HG03571 (cell line): ENCODE results near the gene CCL21.

Experiments
- ATAC-seq: cut with Tn5 transposase; IDR thresholded peaks from one replicate; pipeline ENCODE4 v1.9.1; 2021; ENCODE audit not compliant: unreplicated experiment

The CCL21 gene

DNA sequence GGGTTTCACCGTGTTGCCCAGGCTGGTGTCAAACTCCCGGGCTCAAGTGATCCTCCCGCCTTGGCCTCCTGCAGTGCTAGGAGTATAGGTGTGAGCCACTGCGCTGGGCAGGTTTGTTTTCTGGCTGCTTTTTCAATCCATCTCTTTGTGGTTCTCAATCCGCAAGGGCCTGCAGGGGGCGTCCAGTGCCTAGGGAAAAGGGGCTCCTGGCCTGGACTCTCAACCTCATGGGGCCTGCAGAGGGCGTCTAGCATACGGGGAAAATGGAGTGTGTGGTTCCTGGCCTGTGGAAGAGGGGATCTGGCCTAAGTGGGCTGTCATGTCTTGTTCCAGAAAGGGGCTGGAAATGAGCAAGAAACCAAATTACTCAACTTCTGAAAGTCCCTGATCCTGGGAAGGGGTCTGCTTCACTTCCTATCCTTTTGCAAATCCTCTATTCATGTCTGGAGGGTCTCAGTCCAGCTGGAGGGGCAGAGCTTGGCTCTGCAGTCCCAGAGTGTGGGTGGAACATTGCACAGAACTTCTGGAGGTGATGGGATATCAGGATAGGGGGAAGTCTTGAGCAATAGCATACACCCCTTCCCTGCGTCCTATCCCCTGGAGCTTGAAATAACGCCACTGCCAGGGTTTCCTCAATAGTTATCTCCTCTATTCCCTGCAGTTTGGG, 34.8 kb downstream of the CCL21 start:
- ATAC-seq: no peak

DNA sequence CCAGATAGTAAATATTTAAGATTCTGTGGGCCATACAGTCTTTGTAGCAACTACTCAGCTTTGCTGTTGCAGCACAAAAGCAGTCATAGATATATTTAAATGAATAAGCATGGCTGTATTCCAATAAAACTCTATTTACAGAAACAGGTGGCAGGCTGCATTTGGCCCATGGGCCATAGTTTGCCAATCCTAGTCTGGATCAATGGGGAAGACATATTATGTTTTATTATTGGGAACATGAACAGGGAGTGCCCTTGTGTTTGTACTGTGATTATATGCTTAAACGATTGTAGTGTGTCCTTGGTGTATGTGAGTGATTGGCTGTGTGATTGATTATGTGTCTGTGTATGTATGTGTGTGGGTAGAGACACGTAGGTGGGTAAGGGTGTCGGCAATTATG, 35.5 kb downstream of the CCL21 start:
- no peak for ATAC-seq

DNA sequence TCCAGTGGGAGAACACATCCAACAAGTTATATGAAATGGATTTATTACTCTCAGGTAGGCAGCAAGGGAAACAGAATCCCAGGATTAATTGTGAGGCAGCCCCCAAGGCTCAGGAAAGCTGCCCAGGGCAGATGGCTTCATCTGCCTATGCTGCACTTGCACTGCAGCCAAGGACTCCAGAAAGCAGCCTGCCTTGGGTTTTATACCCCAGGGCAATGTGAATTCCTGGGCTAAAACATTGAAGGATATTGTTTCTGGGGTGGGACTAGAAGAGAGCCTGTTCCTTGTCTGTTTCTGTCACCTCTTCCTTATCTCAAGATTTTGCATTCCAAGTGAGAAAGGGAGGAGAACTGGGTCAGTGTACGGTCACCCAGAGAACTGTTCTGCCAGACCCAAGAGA, 38.6 kb downstream of the CCL21 start:
- ATAC-seq: no peak

DNA sequence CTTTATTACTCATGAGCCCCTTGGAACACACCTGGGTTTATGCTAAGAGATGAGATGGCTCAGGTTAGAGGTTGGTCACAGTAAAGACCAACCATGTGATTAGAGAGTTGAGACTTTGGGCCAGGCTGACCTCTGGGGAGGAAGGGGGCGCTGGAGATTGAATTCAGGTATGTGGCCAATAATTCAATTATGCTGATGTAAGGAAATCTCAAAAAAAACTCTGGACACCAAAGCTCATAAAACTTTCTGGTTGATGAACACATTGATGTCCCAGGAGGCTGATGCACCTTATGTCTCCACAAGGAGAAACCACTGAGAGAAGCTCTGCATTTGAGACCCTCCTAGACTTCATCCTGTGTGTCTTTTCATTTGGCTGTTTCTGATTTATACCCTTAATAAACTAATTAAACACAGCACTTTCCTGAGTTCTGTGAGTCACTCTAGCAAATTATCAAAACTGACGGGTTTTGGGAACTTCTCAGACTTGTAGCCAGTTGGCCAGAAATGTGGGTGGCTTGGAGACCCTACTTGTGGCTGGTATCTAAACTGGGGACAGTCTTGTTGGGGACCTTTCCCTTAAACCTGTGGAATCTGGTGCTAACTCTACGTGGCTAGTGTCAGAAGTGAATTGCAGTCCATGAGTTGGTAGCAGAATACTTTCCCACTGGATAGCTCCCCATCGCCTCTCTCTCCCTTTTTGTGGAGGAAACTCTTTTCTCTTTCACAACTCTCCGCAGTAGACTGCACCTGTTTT, 40.0 kb downstream of the CCL21 start:
- no peak for ATAC-seq

DNA sequence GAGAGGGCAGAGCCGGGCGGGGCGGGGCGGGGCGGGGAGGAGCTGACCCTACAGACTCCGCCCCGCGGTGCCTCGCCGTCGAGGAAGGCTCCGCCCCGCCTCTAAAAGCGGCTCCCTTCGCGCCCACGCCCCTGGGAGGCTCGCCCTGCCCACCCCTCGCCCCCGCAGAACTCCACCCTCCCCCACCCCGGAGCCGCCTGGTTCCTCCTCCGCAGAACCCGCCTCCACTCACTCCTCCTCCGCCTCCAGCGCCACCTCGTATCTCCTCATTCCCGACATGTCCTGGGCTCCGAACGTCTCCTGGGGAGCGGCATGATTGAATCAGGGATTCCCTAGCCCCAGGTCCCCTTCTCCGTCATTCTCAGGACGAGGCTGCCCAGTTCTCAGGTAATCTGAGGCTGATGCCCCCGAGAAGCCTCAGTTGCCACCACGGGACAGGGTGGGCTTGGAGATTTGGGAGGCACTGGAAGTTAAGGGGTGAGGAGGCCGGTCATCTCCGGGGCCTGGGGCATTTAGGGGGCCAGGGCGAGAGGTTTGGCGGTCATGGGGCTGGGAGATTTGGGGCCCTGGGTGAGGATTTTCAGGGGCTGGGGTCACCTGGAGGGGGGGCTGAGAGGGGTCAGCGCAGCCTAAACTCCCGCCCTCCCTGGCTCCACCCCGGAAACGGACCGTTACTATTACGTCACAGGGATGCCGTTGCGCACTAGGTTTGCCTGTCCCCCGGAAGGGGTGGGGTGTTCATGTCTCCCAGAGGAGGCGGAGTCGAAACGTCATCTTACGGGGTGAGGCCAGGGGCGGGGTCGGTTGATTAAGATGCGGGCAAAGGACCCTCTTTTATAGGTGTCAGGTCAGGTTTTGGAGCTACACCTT, 44.3 kb downstream of the CCL21 start:
- peak; percentile 70 for ATAC-seq

DNA sequence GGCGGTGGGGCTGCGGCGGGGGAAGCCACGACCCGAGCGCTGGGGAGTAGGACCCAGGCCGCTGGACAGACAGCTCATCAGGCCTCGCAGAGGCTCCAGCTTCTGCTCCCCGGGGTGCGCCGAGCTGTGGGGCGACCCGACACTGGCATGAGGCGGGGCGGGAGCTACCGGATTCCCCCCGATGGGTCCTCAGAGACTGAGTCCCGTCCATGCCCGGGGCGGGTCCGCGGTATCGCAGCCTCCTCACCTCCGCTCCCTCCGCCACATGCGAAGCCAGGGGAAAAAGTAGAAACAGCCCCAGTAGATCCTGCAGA, 44.9 kb downstream of the CCL21 start:
- ATAC-seq: no peak

GRCh38 chr9:34664281-34665066, 45.5 kb downstream of the CCL21 start:
- ATAC-seq: peak; percentile 54

DNA sequence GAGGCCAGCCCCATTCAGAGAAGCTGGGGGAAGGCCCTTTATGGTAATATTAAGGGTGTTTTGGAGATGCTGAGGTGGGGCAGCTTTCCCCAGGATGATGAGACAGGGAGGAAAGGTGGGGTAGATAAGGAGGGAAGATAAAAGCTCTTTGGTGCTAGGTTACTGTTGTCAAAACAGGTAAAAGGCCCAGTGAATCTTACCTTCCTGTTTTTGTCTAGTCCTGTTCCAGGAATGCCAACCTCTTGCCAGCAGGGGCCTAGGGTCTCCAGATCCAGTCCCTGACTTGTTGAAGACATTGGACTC, 46.7 kb downstream of the CCL21 start:
- no peak for ATAC-seq

- ATAC-seq: no peak
Observed at GRCh38 chr9:34662526-34663302, 47.2 kb downstream of the CCL21 start, which contains the start of gene CCL27. Gene CCL27, minus strand, starts transcription at chr9:34662657. Its CDS starts 24 bp downstream, at chr9:34662633.

- ATAC-seq: no peak
Observed at GRCh38 chr9:34659592-34660253, 50.2 kb downstream of the CCL21 start.
